Transverse colon (tissue), 4 donors: ENCODE data around the gene YTHDF2.

Source experiments
- EP300 ChIP-seq: sonication (generic); formaldehyde crosslinking; IDR thresholded peaks from one replicate; pipeline ENCODE4 v1.6.1; 2017; ENCODE audit warnings: antibody characterized with exemption, low read depth
- POLR2A ChIP-seq: fragments of 450-650 bp; IDR thresholded peaks from one replicate; pipeline ENCODE4 v1.6.1; 2016; ENCODE audit warnings: antibody characterized with exemption, mild to moderate bottlenecking, moderate library complexity
- POLR2AphosphoS5 ChIP-seq, 3 donors: sonication (generic); formaldehyde crosslinking; IDR thresholded peaks; one replicate each; pipeline ENCODE4 v1.6.1; 2016; ENCODE audit warnings: antibody characterized with exemption in 3 of 3
- TF ChIP-seq, protein P1 (sequence below), 5 experiments: fragments of 200-600 bp in 3 of 5; fragments of 450-650 bp in 2 of 5; sonication (generic) in 3 of 5; IDR thresholded peaks; 1 replicate in 2 of 5; 2 replicates in 3 of 5; pipeline ENCODE4 v1.5.1; 2016 to 2017; ENCODE audit warnings: antibody characterized with exemption in 5 of 5, inconsistent platforms in 3 of 5, mild to moderate bottlenecking in 2 of 5, moderate library complexity in 1 of 5

GRCh38 chr1:28719332-28719619, 17.5 kb upstream of the YTHDF2 start:
- TF ChIP-seq POLR2A, result no peak
- TF ChIP-seq, protein P1, sequence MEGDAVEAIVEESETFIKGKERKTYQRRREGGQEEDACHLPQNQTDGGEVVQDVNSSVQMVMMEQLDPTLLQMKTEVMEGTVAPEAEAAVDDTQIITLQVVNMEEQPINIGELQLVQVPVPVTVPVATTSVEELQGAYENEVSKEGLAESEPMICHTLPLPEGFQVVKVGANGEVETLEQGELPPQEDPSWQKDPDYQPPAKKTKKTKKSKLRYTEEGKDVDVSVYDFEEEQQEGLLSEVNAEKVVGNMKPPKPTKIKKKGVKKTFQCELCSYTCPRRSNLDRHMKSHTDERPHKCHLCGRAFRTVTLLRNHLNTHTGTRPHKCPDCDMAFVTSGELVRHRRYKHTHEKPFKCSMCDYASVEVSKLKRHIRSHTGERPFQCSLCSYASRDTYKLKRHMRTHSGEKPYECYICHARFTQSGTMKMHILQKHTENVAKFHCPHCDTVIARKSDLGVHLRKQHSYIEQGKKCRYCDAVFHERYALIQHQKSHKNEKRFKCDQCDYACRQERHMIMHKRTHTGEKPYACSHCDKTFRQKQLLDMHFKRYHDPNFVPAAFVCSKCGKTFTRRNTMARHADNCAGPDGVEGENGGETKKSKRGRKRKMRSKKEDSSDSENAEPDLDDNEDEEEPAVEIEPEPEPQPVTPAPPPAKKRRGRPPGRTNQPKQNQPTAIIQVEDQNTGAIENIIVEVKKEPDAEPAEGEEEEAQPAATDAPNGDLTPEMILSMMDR (IDR thresholded peaks at IDR 0.05), result no peak
- TF ChIP-seq POLR2AphosphoS5 (IDR thresholded peaks at IDR 0.05), result no peak
- TF ChIP-seq EP300, result no peak
